Keratinocyte (primary cell): ENCODE measurements around the gene BRD1.

ENCODE experiments used
- CTCF ChIP-seq, 3 experiments: IDR thresholded peaks in 1 of 3; conservative IDR thresholded peaks in 1 of 3; optimal IDR thresholded peaks in 1 of 3; 2 replicates in 2 of 3; 3 replicates in 1 of 3; pipeline versions ENCODE3 to v1.5.1; 2011; ENCODE audit warnings: low read length in 3 of 3, mild to moderate bottlenecking in 3 of 3, moderate library complexity in 2 of 3, control low read depth in 1 of 3, inconsistent platforms in 1 of 3; ENCODE audit not compliant: insufficient read depth in 2 of 3; ENCODE audit errors: extremely low read depth in 1 of 3
- EZH2 ChIP-seq: IDR thresholded peaks from one replicate; pipeline ENCODE4 v1.6.1; 2012; ENCODE audit warnings: inconsistent platforms, mild to moderate bottlenecking, low read length, moderate library complexity

GRCh38 chr22:49767355-49768062 lies 60.2 kb downstream of the BRD1 start:
- TF ChIP-seq CTCF (optimal IDR thresholded peaks at IDR 0.05 in 1 of 3, IDR thresholded peaks at IDR 0.05 in 1 of 3, conservative IDR thresholded peaks at IDR 0.05 in 1 of 3; ENCODE audit: extremely low read depth in 1 of 3, insufficient read depth in 2 of 3, low read length in 3 of 3) (peak; percentile 64 to 83 (median 74)), EZH2 (no peak)
